ENCODE results near the gene PLXNB2. TPM values are rescaled to one million over a fixed set of nuclear protein-coding genes. Genes with fewer than 3 reads are reported as not detected.

Gene PLXNB2
- total RNA-seq, 3 donors from 2014 or later (not counting 1 experiment from before 2014, with no cell fraction given) = 6.0 to 34.7 (median 18.9) TPM

DNA sequence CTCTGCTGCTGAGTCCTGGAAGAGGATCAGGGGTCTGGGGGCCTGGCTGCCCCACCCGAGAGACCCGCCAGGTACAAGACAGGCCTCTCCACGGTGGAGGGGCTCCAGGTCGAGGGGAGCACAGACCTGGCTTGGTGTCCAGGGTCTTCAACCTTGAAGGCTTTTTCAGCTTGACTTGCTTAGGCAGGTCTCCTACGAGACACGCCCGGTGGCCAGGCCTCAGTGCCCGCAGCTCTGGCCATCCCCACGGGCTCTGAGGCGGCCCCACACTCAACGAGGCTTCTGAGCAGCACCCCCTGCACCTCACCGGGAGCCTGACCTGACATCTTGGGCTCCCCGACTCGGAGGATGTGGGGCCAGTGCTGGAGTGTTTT, 6.6 kb upstream of the PLXNB2 start:
- no peaks in the 10 kb centered on the region for H3K27me3 ChIP-seq (ENCODE audit: control insufficient read depth, insufficient read depth, low read length)
- DNase-seq (no peak), ATAC-seq (no peak)
- Mint-ChIP-seq H3K36me3 (no peaks in the 10 kb centered on the region), H3K9me3 (no peaks in the 10 kb centered on the region), H3K4me3 (peak overlapping the region; percentile 86), H3K27me3 (ENCODE audit: low read depth in 2 of 2) (no peaks in the 10 kb centered on the region), H3K4me1 (peaks cover 13 to 18% of the 10 kb centered on the region in 2 donors), H3K27ac (peak overlapping the region; percentile 77 to 82)
- TF ChIP-seq, protein P1, sequence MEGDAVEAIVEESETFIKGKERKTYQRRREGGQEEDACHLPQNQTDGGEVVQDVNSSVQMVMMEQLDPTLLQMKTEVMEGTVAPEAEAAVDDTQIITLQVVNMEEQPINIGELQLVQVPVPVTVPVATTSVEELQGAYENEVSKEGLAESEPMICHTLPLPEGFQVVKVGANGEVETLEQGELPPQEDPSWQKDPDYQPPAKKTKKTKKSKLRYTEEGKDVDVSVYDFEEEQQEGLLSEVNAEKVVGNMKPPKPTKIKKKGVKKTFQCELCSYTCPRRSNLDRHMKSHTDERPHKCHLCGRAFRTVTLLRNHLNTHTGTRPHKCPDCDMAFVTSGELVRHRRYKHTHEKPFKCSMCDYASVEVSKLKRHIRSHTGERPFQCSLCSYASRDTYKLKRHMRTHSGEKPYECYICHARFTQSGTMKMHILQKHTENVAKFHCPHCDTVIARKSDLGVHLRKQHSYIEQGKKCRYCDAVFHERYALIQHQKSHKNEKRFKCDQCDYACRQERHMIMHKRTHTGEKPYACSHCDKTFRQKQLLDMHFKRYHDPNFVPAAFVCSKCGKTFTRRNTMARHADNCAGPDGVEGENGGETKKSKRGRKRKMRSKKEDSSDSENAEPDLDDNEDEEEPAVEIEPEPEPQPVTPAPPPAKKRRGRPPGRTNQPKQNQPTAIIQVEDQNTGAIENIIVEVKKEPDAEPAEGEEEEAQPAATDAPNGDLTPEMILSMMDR (IDR thresholded peaks at IDR 0.05) = no peak
- intact Hi-C loops (cut with micrococcal nuclease) = no loop called here
- no peaks in the 10 kb centered on the region for H3K36me3 ChIP-seq (ENCODE audit: control insufficient read depth, insufficient read depth, low read length)
- 33% methylated on average over 14 of the region's 14 CpGs for WGBS (ENCODE audit: insufficient coverage)
- peak overlapping the region; percentile 77 for H3K27ac ChIP-seq (ENCODE audit: low read length)
- peak overlapping the region; percentile 39 for H3K4me3 ChIP-seq (ENCODE audit: low read length)
- peaks cover 30% of the 10 kb centered on the region for H3K4me1 ChIP-seq (ENCODE audit: control insufficient read depth, insufficient read depth, low read length)
- no peaks in the 10 kb centered on the region for H3K9me3 ChIP-seq (ENCODE audit: control insufficient read depth, insufficient read depth, low read length)

DNA sequence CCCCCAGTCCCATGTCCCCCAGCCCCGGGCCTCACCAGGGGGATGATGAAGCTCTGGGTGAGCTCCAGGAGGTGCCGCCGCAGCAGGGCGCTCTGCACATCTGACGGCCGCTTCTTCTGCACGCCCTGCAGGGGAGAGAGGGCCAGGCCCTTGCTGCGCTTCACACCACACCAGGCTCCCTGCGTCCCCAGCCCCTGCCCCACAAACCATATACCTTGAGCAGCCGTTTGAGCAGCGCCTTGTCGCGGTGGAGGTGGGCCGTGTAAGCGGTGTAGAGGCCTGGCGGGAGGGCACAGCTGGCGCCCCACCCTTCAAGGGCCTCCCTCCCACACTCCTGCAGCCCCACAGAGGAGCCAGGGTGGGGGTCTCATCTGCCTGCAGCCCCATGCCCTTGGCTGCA, 6.2 kb upstream of the PLXNB2 start:
- intact Hi-C loops (cut with micrococcal nuclease) = no loop called here
- Mint-ChIP-seq H3K36me3 (no peaks in the 10 kb centered on the region), H3K4me3 (peak overlapping the region; percentile 25), H3K27me3 (ENCODE audit: low read depth in 2 of 2) (peaks cover 0 to 2% of the 10 kb centered on the region in 2 donors), H3K4me1 (peaks cover 13 to 22% of the 10 kb centered on the region in 2 donors), H3K27ac (peak overlapping the region in 1 of 2 donors; percentile 82), H3K9me3 (no peaks in the 10 kb centered on the region)
- H3K27ac ChIP-seq (ENCODE audit: low read length) = peak overlapping the region; percentile 77
- no peaks in the 10 kb centered on the region for H3K27me3 ChIP-seq (ENCODE audit: control insufficient read depth, insufficient read depth, low read length)
- TF ChIP-seq, protein P1 (IDR thresholded peaks at IDR 0.05) = no peak
- 76% methylated on average over 17 of the region's 17 CpGs for WGBS (ENCODE audit: insufficient coverage)
- ATAC-seq = no peak
- H3K4me3 ChIP-seq (ENCODE audit: low read length) = no peak overlapping the region
- no peaks in the 10 kb centered on the region for H3K9me3 ChIP-seq (ENCODE audit: control insufficient read depth, insufficient read depth, low read length)
- DNase-seq = no peak
- no peaks in the 10 kb centered on the region for H3K36me3 ChIP-seq (ENCODE audit: control insufficient read depth, insufficient read depth, low read length)
- H3K4me1 ChIP-seq (ENCODE audit: control insufficient read depth, insufficient read depth, low read length) = peaks cover 34% of the 10 kb centered on the region

DNA sequence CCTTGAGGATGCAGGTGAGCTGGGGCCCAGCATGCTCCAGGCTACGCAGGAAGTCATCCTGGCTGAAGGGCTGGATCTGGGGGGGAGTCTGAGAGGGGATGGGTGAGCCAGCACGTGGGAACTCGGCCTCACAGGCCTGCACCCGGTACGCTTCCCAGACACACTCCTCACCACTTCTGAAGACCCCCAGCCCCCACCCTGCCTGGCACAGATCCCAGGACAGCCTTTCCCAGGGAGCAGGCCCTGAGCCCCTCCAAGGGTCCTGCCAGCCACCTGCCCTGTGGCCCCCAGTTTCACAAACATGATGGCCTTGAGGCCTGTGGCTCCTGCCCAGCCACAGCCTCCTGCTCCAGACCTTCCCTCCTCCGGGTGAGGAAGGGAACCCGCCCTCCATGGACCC, 5.6 kb upstream of the PLXNB2 start:
- no peak for ATAC-seq

More for the DNA sequence above, 5.6 kb upstream of the PLXNB2 start:
- 85% methylated on average over 4 of the region's 7 CpGs for WGBS (ENCODE audit: insufficient coverage)
- H3K9me3 ChIP-seq (ENCODE audit: control insufficient read depth, insufficient read depth, low read length) = no peaks in the 10 kb centered on the region
- TF ChIP-seq, protein P1 (IDR thresholded peaks at IDR 0.05) = no peak
- H3K36me3 ChIP-seq (ENCODE audit: control insufficient read depth, insufficient read depth, low read length) = no peaks in the 10 kb centered on the region
- Mint-ChIP-seq H3K4me3 (no peak overlapping the region), H3K4me1 (peaks cover 13 to 23% of the 10 kb centered on the region in 2 donors), H3K27ac (no peak overlapping the region), H3K9me3 (no peaks in the 10 kb centered on the region), H3K36me3 (no peaks in the 10 kb centered on the region), H3K27me3 (ENCODE audit: low read depth in 2 of 2) (peaks cover 0 to 3% of the 10 kb centered on the region in 2 donors)
- H3K27ac ChIP-seq (ENCODE audit: low read length) = no peak overlapping the region
- H3K27me3 ChIP-seq (ENCODE audit: control insufficient read depth, insufficient read depth, low read length) = no peaks in the 10 kb centered on the region
- intact Hi-C loops (cut with micrococcal nuclease) = no loop called here
- H3K4me3 ChIP-seq (ENCODE audit: low read length) = no peak overlapping the region
- DNase-seq = no peak
- H3K4me1 ChIP-seq (ENCODE audit: control insufficient read depth, insufficient read depth, low read length) = peaks cover 40% of the 10 kb centered on the region

All from natural killer cell (primary cell).